Effector CD8-positive, alpha-beta T cell (primary cell): ENCODE results near the gene C3orf62.
"Not testable (repeated sequence)": the region's sequence is repeated elsewhere in the genome, so short reads cannot be mapped to it uniquely, and the experiment has no call there.

Experiments used
- DNase-seq: peaks from one replicate; lab custom pipeline; 2025; lab: John Stamatoyannopoulos, UW

C3orf62 gene

GRCh38 chr3:49269443-49270155 lies 7.4 kb downstream of the C3orf62 start:
- no peak for DNase-seq

DNA sequence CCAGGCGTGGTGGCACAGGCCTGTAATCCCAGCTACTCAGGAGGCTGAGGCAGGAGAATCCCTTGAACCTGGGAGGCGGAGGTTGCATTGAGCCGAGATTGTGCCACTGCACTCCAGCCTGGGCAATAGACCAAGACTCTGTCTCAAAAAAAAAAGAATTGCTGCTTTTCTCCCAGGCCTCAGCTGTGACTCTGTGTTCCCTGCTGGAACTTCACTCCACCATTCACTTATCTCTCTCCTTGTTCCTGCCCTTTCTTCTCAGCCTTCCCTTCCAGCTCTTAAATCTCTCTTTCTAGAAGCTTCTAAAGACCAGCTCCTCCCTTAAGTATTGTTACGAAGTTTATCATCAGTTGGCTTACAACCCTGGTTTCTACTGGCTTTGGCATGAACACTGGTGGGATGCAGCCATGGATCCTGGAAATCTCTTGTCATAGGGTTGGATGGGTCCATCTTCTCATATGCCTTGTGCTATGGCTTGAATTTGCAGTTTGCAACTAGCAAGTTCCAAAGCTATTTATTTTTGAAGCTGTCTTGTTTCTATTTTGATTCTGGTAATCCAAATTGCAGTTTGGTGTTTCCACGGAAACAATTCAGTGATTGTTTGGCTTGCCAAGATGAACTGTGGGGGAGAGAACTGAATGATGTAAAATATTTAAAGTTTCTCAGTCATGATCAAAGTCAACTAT lies 10.5 kb downstream of the C3orf62 start:
- no peak for DNase-seq

DNA sequence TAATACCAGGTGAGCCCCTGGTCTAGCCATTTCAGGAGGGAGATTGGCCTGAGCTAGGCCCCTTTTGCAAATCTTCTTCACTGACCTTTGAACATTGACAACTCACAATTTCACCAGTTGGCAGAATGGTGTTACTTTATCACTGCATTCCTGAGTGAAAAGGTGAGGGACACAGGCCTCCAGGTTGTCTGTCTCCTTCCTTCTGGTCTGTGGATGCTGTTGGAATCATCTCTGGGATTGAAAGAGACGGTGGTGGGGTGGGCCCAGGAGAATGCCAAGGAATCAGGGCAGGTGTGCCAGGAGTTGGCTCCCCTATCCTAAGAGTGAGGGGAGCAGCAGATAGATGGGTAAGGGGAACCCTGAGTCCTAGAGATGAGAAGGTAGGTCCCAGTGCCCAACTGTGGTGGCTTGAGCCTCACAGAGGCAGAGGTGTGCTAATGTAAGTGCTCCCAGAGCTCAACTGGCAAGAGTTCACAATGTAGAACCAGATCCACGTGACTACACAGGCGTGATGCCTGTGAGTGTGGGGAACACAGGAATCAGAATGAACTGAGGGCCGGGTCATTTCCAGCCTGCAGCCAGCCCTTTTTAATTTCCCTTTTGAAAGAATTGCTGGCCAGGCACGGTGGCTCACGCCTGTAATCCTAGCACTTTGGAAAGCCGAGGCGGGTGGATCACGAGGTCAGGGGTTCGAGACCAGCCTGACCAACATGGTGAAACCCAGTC lies 11.2 kb downstream of the C3orf62 start:
- no peak for DNase-seq

GRCh38 chr3:49263159-49263889 lies 13.7 kb downstream of the C3orf62 start:
- no peak for DNase-seq

DNA sequence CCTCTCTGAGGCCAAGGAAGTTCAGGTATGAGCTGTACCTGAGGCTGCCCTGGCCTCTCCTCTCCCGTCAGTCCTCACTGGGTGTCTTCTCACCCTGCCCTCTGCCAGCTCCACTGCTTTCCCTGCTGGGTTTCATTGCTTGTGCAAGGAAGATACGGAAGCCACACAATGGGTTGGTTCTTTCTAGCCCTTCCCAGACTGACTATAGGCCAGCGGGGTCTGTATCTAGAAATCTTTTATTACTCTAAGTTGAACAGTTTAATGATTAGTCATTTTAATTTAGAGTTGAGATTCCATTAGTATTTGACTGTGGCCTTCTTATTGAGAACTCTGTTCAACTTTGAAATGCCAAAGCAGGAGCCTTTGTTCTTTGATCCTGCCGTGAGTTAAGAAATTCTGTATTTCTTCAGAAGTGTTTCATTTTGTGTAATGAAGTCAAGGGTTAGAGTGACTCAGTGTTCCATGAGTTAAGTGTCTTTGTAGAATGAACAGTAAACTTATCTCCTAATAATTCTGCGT lies 16.2 kb downstream of the C3orf62 start:
- no peak for DNase-seq

GRCh38 chr3:49257187-49257586 lies 19.8 kb downstream of the C3orf62 start:
- DNase-seq: no peak

DNA sequence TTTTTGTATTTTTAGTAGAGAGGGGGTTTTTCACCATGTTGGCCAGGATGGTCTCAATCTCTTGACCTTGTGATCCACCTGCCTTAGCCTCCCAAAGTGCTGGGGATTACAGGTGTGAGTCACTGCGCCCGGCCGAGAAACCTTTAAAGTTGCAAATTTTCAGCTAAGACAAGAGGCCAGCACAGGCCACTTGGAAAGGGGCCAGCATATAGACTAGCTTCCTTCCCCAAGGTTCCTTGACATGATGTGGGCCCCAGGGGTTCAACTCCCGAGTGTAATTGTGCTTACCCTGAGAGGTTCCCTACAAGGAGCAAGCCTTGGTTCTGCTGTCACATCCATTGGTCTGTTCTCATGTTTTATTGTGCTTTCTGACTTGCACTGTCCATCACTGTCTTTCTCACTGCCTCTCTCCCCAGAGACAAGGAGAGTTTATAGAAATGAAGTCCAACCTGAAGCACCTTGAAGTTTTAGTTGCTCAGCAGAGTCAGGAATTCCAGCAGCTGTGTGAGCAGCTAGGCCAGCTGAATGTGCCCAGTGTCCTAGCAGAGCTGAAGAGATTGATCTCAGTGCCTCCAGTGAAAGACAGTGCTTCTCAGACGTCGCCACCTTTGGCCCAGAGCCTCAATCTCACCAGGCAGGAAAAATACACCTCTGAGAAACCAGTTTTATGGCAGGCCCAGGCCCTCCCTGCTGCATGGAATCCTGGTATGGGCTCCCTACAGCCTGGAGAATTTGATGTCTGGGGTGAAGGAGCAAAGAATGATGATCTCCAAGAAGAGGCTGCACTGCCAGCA lies 21.1 kb downstream of the C3orf62 start:
- DNase-seq: no peak

- no peak for DNase-seq
These were observed 21.9 kb downstream of the C3orf62 start for GRCh38 chr3:49255112-49255511.

GRCh38 chr3:49253512-49253911 lies 23.5 kb downstream of the C3orf62 start:
- no peak for DNase-seq

DNA sequence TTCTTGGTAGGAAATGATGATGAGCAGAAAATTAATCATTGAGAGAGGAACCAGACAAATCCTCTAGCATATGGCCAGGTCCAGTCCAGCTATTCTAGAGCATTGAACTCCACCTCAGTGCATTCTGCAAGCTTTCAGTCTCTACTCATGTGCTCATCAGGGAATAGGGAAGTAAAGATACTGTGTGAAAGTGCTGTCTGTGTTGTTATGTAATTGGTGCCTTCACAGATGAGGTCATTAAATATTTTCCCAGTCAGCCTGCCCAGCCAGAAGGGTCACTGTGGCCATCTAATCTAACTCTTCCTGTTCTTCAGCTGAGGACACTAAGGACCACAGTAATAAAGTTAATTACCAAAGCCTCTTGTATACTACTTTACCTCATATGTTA lies 28.2 kb downstream of the C3orf62 start:
- no peak for DNase-seq

DNA sequence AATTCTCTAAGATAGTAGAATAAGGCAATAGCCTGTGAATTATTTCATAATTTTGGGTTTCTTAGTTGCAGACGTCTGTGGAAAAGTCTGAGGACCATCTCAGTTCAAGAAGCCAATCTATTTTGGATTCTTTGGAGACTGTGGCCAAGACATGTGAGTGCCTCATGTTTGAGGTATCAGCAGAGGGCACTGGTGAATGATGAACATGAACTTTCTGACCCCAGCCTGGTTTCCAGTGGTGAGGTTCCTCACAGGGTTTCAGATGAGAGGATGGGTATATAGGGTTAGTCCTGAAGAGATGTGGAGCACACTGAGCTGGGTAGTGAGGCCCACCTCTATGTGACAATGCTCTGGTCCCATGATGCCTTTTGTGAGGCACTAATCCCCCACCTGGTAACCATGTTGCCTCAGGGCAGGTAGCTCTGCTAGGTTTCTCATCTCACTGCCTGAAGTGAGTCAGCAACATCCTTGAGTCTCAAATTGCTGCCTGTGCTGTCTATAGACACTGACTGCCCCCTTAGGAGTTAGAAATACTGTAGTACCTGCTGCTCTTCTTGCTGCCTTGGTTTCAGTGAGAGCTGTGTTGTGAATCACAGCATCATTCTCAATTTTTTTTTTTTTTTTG lies 32.3 kb downstream of the C3orf62 start:
- DNase-seq: no peak

- not testable (repeated sequence) for DNase-seq
These were observed 36.9 kb downstream of the C3orf62 start for GRCh38 chr3:49240091-49240490.

- no peak for DNase-seq
These were observed 38.5 kb downstream of the C3orf62 start for GRCh38 chr3:49238274-49239127.

DNA sequence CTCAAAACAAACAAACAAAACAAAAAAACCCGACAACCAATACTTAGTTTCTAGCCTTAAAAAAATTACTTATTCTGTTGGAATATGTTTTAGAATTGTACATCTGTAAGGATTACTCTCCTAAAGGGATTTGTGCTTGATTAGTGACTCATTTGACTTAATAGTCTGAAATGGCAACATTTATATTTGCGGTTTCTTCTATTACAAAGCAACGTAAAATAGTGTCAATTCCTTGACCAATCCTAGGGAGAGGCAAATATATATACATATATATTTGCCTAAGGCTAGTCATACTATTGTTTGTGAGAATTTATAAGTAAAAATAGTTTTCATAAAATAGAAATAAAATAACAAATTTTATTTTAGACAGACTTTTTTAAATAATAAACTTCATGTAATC lies 39.7 kb downstream of the C3orf62 start:
- no peak for DNase-seq

DNA sequence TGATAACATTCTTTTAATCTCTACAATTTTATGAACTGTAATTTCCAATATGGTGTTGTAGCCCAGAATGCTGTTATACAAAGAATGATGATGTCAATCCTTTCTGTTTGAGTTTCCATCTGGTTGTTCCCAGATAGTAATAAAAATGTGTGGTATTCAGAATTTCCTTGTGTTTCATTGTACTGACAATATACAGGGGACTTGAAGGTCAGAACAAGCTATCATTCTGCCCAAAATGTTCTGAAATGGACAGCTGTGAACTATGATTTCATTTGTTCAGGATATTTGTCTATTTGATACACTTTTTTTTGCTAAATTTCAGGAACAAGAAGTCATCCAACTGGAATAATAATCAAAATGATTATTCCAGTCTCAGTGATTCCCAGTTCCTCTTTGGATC lies 40.8 kb downstream of the C3orf62 start:
- no peak for DNase-seq

DNA sequence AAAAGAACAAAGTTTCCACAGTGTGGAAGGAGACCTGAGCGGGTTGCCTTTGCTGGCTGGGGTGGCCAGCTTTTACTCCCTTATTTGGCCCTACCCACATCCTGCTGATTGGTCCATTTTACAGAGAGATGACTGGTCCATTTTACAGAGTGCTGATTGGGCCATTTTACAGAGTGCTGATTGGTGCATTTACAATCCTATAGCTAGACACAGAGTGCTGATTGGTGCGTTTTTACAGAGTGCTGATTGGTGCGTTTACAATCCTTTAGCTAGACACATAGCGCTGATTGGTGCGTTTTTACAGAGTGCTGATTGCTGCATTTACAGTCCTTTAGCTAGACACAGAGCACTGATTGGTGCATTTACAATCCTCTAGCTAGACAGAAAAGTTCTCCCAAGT lies 48.2 kb downstream of the C3orf62 start:
- DNase-seq: not testable (repeated sequence)

DNA sequence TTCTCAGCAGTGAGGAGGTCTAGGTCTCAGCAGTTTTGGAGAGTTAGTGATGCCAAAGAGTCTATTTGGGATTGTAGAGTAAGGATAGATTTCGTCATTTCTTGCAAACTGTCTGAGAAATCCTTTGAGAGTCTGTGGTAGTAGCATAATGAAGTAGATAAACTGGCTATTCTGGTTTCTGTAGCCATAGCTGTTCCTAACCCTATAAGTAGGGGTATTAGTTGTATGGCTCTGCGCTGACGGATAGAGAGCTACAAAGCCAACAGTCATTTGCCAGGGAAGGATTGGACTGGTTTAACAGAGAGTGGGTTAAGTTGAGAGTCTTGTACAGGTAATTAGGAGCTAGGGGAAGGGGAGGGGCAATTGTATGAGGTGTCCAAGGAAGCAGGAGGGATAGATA lies 55.0 kb downstream of the C3orf62 start:
- no peak for DNase-seq

GRCh38 chr3:49220985-49221563 lies 56.0 kb downstream of the C3orf62 start:
- DNase-seq: not testable (repeated sequence)

GRCh38 chr3:49219132-49219531 lies 57.9 kb downstream of the C3orf62 start:
- DNase-seq: no peak
